BLaER1 treated with 17β-estradiol and CSF1 and Interleukin-3, amounts not matched to agents 10 nM and 100 nM (cell line): ENCODE results near the gene MBP.
"Not testable (repeated sequence)": the region's sequence is repeated elsewhere in the genome, so short reads cannot be mapped to it uniquely, and the experiment has no call there.

ENCODE experiments used
- H3K27ac ChIP-seq, 11 experiments: shearing (Covaris generic); formaldehyde crosslinking; 2 replicates each; pipeline ENCODE4 v1.8.1; 2022
- H3K27me3 ChIP-seq, 11 experiments: shearing (Covaris generic); formaldehyde crosslinking; 2 replicates each; pipeline ENCODE4 v1.8.1; 2022
- H3K36me3 ChIP-seq, 11 experiments: shearing (Covaris generic); formaldehyde crosslinking; 2 replicates each; pipeline ENCODE4 v1.8.1; 2022
- H3K4me1 ChIP-seq, 10 experiments: shearing (Covaris generic); formaldehyde crosslinking; 2 replicates each; pipeline ENCODE4 v1.8.1; 2022
- H3K4me2 ChIP-seq, 11 experiments: shearing (Covaris generic); formaldehyde crosslinking; 2 replicates each; pipeline ENCODE4 v1.8.1; 2022
- H3K4me3 ChIP-seq, 10 experiments: shearing (Covaris generic); formaldehyde crosslinking; 2 replicates each; pipeline ENCODE4 v1.8.1; 2022
- H3K9ac ChIP-seq, 11 experiments: shearing (Covaris generic); formaldehyde crosslinking; 2 replicates each; pipeline ENCODE4 v1.8.1; 2022
- H3K9me3 ChIP-seq, 11 experiments: shearing (Covaris generic); formaldehyde crosslinking; replicated peaks in 1 of 11; 2 replicates each; pipeline ENCODE4 v1.8.1; 2022
- H4K20me1 ChIP-seq, 11 experiments: shearing (Covaris generic); formaldehyde crosslinking; 2 replicates each; pipeline ENCODE4 v1.8.1; 2022
- Cebpa-rat ChIP-seq, 11 experiments: shearing (Covaris generic); IDR thresholded peaks; 2 replicates each; pipeline ENCODE4 v1.8.1; 2022

Gene MBP

DNA sequence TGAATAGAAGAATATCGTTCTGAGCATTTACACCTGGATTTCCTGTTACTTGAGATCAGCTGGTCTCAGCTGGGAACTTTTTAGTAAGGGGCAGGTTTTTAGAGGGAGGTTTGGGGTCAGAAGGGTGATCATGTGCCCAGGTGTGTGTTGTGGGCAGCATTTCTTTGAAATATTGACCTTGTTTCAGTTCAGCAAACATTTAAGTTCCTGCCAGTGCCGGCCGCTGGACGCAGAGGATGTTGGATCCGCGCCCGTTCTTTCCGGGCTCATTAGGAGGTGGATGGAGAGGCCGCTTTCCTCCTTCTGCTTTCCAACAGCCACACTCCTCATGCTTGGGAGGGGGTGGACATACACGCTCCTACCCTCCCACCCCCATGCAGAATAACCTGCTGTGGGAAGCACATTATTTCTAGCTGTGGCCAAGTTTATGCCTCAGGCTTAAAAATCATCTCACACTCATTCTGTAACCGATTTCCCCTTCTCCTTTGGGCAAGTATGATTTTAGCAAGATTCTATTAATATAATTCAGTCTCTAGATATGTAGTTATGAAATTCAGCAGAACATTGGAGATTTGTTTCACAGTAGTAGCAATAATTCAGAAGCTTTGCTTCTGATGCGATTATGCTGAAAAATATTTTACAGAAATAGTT lies 178.9 kb downstream of the MBP start:
- no peak for TF ChIP-seq Cebpa-rat (IDR thresholded peaks at IDR 0.05)
- Histone ChIP-seq H3K27ac (no peak overlapping the region), H3K9me3 (no peaks in the 10 kb centered on the region), H3K4me1 (no peaks in the 10 kb centered on the region), H3K9ac (no peak overlapping the region), H4K20me1 (peaks cover 0 to 3% (median 0%) of the 10 kb centered on the region in 11 experiments; a peak in 2 of 22 replicates), H3K4me2 (no peak overlapping the region), H3K36me3 (peaks cover 72 to 93% (median 83%) of the 10 kb centered on the region in 11 experiments), H3K27me3 (no peaks in the 10 kb centered on the region), H3K4me3 (no peak overlapping the region)

- no peak overlapping the region for H3K4me2 ChIP-seq
- peaks cover 72 to 93% (median 83%) of the 10 kb centered on the region in 11 experiments for H3K36me3 ChIP-seq
- no peaks in the 10 kb centered on the region; a peak in 2 of 22 replicates for H4K20me1 ChIP-seq
- no peak overlapping the region for H3K9ac ChIP-seq
- no peaks in the 10 kb centered on the region for H3K4me1 ChIP-seq
- TF ChIP-seq Cebpa-rat (IDR thresholded peaks at IDR 0.05), result no peak
- H3K27ac ChIP-seq, result no peak overlapping the region
- H3K27me3 ChIP-seq, result no peaks in the 10 kb centered on the region
- H3K4me3 ChIP-seq, result no peak overlapping the region
- H3K9me3 ChIP-seq, result no peaks in the 10 kb centered on the region
These were observed 179.4 kb downstream of the MBP start for GRCh38 chr18:76953156-76953555.

- Histone ChIP-seq H3K9me3 (no peaks in the 10 kb centered on the region), H3K4me3 (no peak overlapping the region), H3K9ac (no peak overlapping the region), H3K27ac (no peak overlapping the region), H3K36me3 (peaks cover 72 to 93% (median 83%) of the 10 kb centered on the region in 11 experiments), H3K4me1 (no peaks in the 10 kb centered on the region), H3K27me3 (no peaks in the 10 kb centered on the region), H4K20me1 (no peaks in the 10 kb centered on the region; a peak in 2 of 22 replicates), H3K4me2 (no peak overlapping the region)
- TF ChIP-seq Cebpa-rat (IDR thresholded peaks at IDR 0.05), result no peak
These were observed 179.8 kb downstream of the MBP start for GRCh38 chr18:76952747-76953146.

- H3K27me3 ChIP-seq, result no peaks in the 10 kb centered on the region
- H3K9me3 ChIP-seq, result no peaks in the 10 kb centered on the region
- H3K27ac ChIP-seq, result no peak overlapping the region
- peaks cover 68 to 93% (median 80%) of the 10 kb centered on the region in 11 experiments for H3K36me3 ChIP-seq
- H3K4me1 ChIP-seq, result no peaks in the 10 kb centered on the region
- TF ChIP-seq Cebpa-rat (IDR thresholded peaks at IDR 0.05), result no peak
- H3K9ac ChIP-seq, result no peak overlapping the region
- no peak overlapping the region for H3K4me3 ChIP-seq
- no peak overlapping the region for H3K4me2 ChIP-seq
- H4K20me1 ChIP-seq, result no peaks in the 10 kb centered on the region; a peak in 2 of 22 replicates
These were observed 180.9 kb downstream of the MBP start for GRCh38 chr18:76951456-76952247.

DNA sequence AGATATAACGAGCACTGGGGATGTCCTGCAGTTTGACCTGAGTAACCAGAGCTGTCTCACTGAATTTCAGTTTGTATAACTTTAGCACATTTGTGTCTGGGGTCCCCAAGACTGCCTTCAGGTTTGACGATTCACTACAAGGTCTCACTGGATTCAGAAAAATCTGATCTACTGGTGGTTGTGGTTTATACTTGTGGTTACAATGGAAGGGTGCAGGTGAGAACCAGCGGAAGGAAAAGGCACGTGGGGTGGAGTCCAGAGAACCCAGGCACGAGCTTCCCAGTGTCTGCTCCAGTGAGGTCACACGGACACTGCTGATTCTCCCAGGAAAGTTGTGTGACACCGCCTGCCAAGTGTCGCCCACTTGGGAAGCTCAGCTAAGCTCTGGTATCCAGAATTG lies 184.2 kb downstream of the MBP start:
- no peaks in the 10 kb centered on the region for H4K20me1 ChIP-seq
- no peak overlapping the region for H3K4me2 ChIP-seq
- H3K27me3 ChIP-seq, result no peaks in the 10 kb centered on the region
- peaks cover 0 to 4% (median 0%) of the 10 kb centered on the region in 10 experiments; a peak in 1 of 20 replicates for H3K4me1 ChIP-seq
- no peak for TF ChIP-seq Cebpa-rat (IDR thresholded peaks at IDR 0.05)
- no peak overlapping the region for H3K9ac ChIP-seq
- H3K9me3 ChIP-seq, result peaks cover 11 to 27% (median 16%) of the 10 kb centered on the region in 11 experiments; a peak in 21 of 22 replicates
- peaks cover 76 to 99% (median 89%) of the 10 kb centered on the region in 11 experiments for H3K36me3 ChIP-seq
- H3K27ac ChIP-seq, result no peak overlapping the region
- no peak overlapping the region for H3K4me3 ChIP-seq

- not testable (repeated sequence) for H4K20me1 ChIP-seq, H3K27ac ChIP-seq, H3K4me3 ChIP-seq, H3K4me1 ChIP-seq, H3K27me3 ChIP-seq, H3K4me2 ChIP-seq, H3K9ac ChIP-seq
- Histone ChIP-seq H3K9me3 (peaks cover 11 to 27% (median 16%) of the 10 kb centered on the region in 11 experiments; a peak in 21 of 22 replicates), H3K36me3 (peaks cover 53 to 85% (median 64%) of the 10 kb centered on the region in 11 experiments)
- TF ChIP-seq Cebpa-rat (IDR thresholded peaks at IDR 0.05), result peak in 1 of 11 experiments; percentile 0; a peak in 2 of 22 replicates
These were observed 188.2 kb downstream of the MBP start for GRCh38 chr18:76944346-76944745.

DNA sequence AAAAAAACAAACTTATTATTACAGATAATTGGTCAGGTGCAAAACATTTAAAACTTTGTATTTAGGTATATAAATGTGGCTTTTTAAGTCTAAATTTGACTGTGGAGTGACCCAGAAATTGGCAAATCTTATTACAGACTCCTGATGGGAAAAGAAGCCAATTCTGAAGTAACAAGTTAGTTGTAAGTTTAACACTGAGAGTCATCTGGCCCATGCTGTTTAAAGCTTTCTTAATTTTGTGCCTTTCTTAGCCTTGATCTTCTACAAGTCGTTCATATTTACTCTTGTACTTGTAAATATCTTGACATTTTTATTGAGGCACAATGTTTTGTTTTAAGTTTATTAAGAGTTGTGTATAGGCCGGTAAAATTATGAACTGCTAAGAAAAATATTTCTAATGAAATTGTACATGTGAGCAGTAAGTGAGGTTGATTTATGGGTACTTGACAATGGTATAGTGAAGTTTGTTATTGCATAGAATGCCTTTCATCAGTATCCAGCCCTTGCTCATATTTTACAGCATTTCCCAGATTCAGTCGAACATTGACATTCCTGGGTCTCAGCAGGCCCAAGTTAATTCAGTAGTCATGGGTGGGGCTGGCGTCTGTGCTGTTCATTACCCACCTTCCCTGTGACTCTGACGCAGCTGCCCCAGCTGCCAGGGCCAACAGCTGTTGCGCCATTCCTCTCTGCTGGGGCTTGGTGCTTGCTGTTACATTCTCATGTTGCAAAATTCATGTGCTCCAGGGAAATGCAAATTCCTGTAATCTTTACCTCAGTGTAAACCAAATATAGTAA lies 188.8 kb downstream of the MBP start:
- Histone ChIP-seq H3K9ac (no peak overlapping the region), H3K4me2 (no peak overlapping the region; a peak in 1 of 22 replicates), H3K9me3 (peaks cover 11 to 27% (median 16%) of the 10 kb centered on the region in 11 experiments; a peak in 21 of 22 replicates), H3K4me3 (no peak overlapping the region), H3K27ac (no peak overlapping the region), H3K4me1 (peaks cover 0 to 4% (median 0%) of the 10 kb centered on the region in 10 experiments; a peak in 1 of 20 replicates), H4K20me1 (no peaks in the 10 kb centered on the region), H3K27me3 (no peaks in the 10 kb centered on the region), H3K36me3 (peaks cover 56 to 86% (median 64%) of the 10 kb centered on the region in 11 experiments)
- TF ChIP-seq Cebpa-rat (IDR thresholded peaks at IDR 0.05), result peak in 4 of 11 experiments; percentile 13 to 60 (median 34); a peak in 2 of 22 replicates

DNA sequence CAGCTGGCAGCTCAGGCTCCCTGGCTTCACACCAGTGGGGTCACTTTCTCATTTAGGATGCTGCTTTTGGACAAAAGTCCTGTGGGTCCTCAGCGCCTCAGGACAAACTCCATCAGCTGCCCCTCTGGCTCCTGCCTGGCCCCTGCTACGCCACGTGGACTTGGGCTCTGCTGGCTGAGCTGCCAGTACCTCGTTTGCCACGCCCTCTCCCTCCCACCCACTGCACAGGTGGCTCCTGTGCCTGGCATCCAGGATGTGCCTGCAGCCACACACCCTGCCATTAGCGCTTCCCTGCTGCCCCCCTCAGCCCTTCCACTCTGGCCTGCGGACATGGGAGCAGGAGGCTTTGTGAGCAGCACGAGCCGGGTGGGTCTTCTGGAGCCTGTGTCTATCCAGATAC lies 191.3 kb downstream of the MBP start:
- H3K9me3 ChIP-seq, result peaks cover 11 to 24% (median 15%) of the 10 kb centered on the region in 11 experiments; a peak in 21 of 22 replicates
- H3K4me3 ChIP-seq, result no peak overlapping the region
- H3K36me3 ChIP-seq, result peaks cover 60 to 86% (median 68%) of the 10 kb centered on the region in 11 experiments
- peaks cover 0 to 4% (median 0%) of the 10 kb centered on the region in 10 experiments; a peak in 1 of 20 replicates for H3K4me1 ChIP-seq
- no peak overlapping the region for H3K27ac ChIP-seq
- TF ChIP-seq Cebpa-rat (IDR thresholded peaks at IDR 0.05), result no peak
- no peaks in the 10 kb centered on the region for H3K27me3 ChIP-seq
- H3K4me2 ChIP-seq, result no peak overlapping the region
- no peaks in the 10 kb centered on the region for H4K20me1 ChIP-seq
- H3K9ac ChIP-seq, result no peak overlapping the region

- H3K9ac ChIP-seq, result no peak overlapping the region
- peaks cover 46 to 86% (median 62%) of the 10 kb centered on the region in 11 experiments for H3K36me3 ChIP-seq
- no peaks in the 10 kb centered on the region for H3K9me3 ChIP-seq
These were observed 194.0 kb downstream of the MBP start for GRCh38 chr18:76938619-76939018.

More at GRCh38 chr18:76938619-76939018, 194.0 kb downstream of the MBP start:
- Histone ChIP-seq H3K4me3 (no peak overlapping the region), H3K4me2 (no peak overlapping the region), H3K27ac (no peak overlapping the region), H4K20me1 (no peaks in the 10 kb centered on the region), H3K27me3 (no peaks in the 10 kb centered on the region), H3K4me1 (no peaks in the 10 kb centered on the region)
- no peak for TF ChIP-seq Cebpa-rat (IDR thresholded peaks at IDR 0.05)
